NAMALWA (cell line): ENCODE results near the gene DDC.

Experiments used
- DNase-seq: peaks from one replicate; pipeline ENCODE4 v3.0.0-alpha.2; 2015; ENCODE audit warnings: low spot score

DDC gene

DNA sequence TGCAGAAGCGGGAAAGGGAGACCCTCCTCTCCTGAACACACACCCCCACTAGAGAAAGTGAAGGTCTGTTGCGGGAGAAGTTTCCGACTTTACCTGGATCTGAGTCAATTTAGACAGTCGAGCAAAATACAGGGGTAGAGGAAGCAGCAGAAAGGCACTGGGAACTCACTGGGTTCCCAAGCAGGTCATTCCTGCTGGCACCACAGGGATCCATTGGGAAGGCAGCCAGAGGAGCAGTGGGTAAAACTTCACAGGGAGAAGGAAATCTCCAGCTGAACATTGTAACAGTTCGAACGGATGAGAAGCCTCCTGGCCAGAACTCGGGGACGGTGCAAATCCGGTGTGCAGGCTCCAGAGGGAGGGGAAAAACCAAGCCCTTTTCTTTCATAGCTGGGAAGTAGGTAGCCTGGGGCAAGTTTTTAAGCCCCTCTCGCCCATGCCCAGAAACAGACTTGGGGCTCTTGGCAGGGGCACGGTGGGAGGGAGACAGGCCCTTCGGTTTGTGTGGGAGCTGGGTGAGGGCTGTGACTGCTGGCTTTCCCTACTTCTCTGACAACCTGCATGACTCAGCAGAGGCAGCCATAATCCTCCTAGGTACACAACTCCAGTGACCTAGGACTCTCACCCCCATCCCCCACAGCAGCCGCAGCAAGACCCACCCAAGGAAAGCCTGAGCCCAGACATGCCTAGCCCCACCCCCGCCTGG lies 51.9 kb downstream of the DDC start:
- DNase-seq = no peak

DNA sequence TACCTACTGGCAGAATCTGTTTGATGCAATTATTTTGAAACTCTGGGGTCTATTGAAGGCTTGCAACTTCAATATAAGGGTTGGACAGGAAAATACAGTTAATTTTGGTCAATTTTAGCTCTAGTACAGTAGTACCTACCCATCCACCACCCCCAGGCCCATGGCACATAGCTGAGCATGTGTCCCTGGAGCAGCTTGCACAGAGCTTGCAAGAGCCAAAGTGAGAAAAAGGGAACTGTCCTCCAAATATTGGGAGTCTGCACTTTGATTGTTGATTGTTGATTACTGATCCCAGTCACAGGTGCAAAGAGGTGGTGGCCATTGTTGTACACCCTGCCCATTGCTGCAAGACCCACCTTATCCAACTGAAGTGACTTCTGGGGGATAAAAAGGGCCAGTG lies 52.8 kb downstream of the DDC start:
- no peak for DNase-seq

DNA sequence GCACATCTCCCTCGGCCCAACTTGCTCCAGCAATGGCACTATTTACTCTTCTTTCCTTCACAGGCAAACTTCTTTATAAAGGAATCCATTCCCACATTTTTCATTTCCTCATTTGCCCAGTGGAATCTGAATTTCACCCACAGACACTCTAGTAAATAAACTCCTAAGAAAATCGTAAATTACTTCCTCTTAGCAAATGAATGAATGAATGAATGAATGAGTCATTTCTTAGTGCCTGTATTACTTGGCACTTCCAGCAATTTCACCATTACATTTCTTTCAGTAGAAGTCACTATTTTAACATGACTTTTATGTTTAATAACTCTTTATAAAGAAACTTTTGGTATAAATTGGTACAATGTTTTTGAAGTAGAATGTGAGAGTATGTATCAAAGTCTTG lies 55.7 kb downstream of the DDC start:
- no peak for DNase-seq

DNA sequence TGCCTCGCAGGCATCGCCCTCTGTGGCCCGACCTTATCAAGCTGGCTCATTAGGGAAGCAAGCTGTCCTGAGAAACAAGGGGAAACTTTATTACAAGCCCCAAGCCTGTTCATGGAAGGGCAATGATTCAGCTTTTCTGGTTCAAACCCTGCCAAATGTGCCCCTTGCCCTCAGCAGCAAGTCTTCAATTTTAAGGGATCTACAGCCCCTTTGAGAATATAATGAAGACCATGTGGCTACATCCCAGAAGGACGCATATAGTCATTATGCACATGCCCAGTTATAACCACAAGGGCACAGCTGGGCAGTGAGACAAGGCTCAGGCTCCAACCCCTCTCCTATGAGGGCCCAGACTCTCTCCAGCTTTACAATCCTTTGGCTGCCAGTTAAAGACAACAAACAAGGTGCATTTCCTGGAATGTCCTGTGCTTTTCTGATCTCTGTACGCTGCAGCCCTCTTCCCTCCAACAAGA lies 56.7 kb downstream of the DDC start:
- DNase-seq = no peak

DNA sequence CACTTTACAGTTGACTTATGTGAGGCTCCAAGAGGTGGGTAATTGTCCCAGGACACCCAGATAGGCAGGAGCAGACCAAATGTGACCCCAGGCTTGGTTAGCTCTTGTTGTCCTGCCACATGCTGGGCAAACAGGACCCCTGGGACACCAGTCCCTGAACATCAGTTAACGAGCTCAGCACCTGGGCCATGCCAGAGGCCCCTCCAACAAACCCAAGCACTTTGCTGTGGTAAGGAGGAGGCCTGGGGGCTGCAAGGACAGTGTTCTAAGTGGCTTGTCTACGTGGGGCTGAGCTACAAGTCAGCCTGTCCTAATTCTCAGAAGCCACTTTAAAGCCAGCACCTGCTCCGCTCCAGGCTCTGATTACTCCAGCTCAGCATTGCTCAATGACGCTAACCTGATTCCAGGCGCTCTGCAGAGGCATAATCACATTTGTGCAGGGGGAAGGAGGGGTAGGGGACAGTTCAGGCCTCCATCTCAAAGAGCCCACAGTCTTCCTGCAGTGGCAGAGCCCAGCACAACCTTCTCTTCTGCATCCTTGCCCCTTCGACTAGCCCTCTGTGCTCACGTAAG lies 57.2 kb downstream of the DDC start:
- no peak for DNase-seq

DNA sequence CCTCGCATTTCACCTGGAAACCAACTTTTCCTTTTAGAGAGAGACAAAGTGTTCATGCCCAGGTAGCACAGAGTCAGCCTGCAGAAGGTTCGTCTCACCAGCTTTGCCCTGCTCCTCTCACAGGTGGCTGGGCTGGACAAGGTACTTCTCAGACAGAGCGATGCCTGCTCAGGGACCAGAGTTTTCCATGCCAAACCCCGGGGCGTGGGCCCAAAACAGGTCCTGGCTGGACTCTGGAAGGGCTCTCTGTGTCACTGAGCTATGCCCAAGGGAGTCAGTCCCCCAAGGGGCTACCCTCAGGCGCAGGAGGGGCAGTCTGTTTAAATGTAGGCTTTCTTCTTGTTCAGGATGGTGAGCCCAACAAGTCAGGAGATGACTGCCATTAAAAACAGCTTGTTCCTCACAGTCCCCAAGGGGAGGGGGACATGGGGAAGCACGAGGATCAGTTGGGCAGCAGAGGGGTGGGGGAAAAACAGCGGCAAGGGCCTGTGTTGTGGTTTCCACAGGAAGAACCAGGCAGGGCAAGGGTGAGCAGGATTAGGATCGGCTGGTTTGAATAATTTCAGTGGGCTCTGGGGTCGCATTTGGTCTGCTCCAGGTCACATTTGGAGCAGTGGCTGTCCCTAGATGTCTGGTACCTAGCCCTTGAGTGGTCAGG lies 59.5 kb downstream of the DDC start:
- DNase-seq = no peak

DNA sequence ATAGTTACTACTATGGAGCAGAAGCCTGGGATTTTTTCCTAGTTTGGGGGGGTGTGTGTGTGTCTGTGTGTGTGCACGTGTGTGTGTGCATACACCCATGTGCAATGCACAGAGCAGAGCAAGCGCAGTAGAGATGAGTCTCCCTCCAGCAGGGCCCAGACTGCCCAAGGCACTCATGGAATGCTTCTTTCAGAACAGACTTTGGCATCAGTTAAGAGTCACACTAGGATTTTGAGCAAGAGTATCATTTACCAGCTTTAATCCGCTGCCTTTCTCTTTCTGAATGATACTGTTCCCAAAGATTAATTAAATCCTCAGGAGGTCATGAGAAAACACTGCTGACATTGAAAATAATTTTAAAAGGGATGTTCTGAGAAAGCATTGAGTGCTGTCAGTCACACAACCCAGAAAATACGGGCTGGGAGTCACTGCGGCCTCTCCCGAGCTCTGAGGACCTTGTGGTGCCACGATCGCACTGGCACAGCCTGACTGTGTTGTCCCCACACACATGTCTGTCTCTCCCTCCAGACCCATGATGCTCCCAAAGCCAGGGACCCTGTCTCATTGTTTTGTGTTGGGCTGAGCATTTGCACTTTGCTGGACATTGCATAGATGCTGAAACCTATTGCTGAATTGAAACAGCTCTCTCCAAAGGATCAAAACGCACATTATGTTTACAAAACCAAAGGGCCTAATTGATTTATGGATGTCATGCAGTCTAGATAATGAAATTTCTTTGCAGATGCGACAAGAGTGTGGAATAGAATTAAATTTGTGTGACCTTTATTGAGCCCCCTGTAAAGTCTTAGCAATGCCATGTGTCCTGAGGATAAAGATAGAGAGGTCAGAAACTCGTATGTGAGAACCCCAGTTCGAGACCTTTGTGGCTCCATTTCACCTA lies 60.3 kb downstream of the DDC start:
- no peak for DNase-seq

DNA sequence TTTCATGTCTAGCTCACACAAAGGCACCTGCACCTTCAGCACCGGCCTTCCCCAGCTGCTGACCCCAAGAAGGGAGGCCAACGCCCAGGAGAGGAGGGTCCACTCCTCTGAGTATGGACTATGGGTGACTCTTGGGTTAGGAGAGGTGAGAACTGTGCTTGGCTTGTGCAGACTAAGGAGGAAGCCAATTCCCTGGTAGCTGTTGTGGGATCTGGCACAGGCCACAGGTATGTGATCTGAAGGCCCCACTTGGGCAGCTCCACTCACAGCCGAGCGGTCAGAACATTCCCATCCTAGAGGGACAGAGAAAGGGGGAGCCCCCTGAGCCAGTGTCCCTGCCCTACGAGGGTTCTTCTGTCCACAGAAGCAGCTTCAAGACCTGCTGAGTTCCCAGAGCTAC lies 62.3 kb downstream of the DDC start:
- DNase-seq = no peak

DNA sequence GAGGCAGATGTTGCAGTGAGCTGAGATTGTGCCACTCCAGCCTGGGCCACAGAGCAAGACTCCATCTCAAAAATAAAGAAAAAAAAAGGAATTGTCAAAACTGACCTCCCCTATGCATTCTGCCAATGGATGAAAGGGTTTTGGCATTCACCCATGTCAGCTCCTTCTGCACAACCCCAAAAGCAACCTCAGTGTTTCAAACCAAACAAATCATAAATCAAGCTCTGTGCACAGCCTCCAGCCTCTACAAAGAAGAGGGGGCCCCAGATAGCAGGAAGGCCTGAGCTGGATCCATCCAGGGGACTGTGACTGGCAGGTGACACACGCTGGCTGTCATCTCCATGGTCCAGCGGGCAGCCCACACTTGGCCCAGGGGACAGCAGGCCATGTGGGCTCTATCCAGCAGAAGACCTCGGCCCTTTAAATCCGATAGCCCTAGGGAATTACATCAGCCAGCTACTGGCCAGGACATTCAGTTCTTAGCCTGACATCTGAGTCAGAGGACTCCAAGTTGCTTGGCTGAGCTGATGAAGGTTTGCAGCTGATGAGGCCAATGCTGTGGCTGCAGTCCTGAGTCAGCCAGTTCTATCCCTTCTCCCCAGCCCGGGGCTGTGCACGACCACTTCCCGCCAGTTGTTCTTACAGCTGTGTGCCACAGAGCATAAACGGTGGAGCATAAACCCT lies 63.1 kb downstream of the DDC start:
- no peak for DNase-seq

DNA sequence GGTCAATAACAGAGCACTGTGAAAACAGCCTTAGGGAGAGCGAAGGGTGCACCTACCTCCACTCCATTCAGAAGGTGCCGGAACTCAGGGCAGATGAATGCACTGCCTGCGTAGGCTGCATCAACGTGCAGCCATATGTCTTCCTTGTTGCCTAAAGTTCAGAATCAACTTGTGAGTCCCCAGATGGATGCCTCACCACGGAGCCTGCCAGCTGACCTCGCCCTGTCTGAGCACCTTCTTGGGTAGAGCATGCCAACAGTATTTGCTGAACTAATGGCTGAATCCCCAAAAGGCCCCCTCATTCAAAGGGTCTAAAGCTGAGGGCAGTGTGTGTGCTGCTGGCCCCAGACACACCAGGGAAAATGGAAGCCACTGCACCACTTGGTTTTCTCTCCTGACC lies 66.1 kb downstream of the DDC start:
- no peak for DNase-seq

DNA sequence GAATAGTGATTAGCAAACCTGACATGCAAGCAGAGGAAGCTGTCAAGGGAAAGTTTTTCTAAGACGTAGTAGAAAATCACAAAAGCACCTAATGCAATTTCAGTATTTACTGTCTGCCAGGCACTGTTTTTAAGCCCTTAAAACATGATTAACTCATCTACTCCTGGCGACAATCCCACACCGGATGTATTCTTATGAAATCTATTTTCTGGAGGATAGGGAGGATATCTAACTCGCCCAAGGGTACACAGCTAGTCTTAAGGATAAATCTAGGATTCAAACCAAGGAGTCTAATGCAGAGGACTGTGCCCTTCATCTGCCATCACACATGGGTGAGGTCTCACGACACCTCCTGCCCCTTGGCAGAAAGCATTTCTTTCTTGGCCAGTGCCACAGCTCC lies 67.2 kb downstream of the DDC start:
- no peak for DNase-seq

DNA sequence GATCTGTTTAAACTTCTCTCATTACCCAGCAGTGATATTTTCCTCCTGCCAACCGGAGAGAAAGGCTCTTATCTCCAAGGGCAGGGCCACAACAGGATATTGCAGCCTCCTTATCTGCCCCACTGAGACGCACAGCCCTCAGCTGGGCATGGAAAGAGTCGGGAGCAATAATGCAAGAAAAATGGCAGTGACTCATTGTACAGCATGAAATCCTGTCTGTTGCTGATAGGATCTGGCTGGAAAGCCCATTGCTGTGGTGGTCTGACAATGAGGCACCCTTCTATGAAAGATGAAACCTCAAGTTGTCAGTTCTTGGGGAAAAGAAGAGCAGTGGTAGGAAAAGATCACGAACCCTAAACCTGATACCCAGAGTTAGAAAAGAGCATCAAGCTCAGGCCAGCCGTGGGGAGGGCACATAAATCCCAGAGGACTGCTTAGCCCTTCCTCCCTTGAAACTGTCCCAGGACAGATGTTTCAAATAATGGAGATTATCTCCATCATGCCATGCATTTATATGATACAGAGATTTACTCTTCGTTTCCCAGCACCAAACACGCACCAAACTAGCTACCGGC lies 68.0 kb downstream of the DDC start:
- no peak for DNase-seq

DNA sequence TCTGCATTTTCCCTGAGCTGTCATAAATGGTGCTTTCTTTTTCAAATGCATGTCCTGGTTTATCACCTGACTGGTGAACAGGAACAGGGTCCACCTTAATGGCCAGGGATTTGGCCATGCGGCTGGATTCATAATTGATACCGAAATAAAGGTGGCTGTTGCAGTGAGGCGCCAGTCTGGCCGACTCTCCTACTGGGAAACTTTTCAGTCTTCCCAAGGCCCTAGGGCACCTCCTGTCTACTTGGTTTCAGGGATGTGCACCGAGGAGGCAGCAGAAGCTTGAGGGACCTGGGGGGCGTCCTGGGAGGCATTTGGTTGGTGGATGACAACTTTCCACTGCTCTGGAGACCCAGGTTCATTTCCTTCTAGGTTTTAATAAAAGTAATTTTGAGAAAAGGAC lies 68.6 kb downstream of the DDC start:
- no peak for DNase-seq

DNA sequence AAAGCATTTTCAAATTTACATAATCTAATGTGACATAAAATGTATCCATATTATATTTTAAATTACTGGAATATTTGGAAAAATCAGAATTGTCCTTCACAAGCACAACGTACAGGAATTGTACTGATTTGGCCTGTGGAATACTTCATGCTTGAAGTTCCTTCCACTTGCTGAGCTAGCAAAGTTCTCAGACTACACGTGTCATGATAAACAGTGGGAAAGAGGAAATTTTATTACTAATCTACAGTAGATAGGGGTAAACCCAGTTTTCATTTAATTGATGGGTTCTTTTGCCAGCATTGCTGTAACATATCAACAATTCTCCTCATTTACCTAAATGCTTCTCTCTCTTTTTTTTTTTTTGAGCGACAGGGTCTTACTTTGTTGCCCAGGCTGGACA lies 69.5 kb downstream of the DDC start:
- no peak for DNase-seq

DNA sequence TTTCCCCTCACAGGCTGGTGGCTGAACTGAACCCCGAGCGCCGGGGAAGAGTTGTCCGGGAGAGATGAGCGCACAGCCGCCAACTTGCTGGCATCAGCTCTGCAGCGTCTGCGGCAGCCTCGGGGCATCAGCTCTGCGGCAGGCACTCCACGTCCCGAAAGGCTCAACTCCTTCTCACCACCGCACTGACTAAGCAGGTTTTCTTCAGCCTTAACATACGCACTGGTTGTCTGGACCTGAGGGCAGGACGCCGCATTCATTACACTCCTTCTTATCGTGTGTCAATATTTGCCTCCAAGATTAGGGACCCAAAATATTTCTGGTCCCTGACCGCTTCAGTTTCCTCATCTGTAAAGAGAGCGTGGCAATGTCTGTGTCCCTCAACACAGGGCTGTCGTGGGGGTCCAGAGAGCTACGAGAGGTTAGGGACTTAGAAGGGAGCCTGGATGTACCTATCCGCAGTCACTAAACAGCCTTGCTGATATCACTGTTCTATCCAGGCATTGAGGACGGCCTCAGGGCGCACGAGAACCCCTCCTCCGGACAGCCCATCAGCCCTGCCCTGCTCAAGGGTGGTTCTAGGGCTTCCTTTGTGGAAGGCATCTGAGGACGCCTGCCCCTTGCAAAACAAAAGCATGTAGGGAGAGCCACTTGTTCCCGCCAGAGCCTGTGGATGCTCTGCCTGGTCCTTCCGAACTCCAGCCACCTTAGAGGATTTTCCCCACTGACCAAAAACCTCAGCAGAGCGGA lies 72.3 kb downstream of the DDC start:
- no peak for DNase-seq

DNA sequence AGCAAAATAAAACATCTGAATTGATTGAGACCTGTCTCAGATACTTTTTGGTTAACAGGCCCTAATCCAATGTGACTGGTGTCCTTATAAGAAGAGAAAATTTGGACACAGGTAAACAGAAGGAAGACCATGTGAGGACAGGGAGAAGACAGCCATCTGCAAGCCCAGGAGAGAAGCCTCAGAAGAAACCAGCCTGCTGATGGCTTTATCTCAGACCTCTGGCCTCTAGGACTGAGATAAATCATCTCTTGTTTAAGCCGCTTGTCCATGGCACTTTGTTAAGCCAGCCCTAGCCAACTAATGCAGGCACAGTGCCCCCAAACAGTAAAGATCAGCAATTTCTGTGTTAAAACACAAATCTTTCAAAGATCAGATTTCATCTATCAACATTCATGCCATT lies 73.3 kb downstream of the DDC start:
- no peak for DNase-seq

DNA sequence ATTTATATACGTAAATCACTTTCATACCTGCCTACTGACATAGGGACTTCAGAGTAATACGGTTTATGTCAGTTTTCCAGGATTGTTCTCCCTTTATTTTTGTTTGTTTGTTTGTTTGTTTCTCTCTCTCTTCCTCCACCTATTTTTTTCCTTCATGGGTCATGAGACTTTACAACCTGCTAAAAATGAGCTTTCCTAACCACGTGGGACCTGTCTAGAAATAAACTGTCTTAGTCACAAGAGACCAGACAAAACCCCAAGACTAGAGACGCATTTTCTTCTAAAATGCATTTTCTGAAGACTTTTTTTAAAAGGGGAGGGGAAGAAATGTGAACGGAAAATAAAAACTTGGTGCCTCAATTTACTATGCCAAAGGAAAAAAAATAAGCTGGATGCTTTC lies 74.0 kb downstream of the DDC start:
- DNase-seq = no peak

DNA sequence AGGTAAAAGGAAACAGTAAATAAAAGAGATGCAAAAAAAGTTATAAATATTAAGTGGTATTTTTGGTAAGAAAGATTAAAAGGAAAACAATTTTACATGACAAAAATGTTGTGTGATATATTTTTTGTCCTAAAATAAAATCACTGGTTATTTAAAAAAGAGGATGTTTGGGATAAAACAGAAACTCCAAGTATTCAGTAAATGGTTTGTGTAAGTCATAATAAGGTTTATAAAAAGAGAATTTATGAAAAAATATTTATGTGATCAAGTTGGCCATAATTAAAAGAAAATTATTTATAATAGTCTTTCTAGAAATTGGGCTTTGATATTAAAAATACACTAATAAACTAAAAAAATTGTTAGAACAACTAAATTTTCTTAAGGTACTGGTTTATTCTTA lies 76.8 kb downstream of the DDC start:
- no peak for DNase-seq

DNA sequence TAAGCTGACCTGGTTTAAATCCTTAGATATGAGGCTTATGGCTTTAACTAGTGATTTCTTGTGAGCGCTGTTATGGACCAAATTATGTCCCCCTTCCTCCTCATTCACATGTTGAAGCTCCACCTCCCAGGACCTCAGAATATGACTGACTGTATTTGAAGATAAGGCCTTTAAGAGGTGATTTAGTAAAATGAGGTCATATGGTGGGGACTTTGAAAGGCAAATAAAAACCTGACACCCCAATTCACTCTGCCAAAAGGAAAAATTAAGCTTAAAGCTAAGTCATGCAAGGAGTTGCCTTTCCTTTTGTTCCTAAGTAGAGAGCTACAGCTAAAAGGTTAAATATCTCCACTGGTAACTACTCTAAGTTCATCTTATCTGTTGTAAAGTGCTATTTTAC lies 78.7 kb downstream of the DDC start:
- DNase-seq = no peak

DNA sequence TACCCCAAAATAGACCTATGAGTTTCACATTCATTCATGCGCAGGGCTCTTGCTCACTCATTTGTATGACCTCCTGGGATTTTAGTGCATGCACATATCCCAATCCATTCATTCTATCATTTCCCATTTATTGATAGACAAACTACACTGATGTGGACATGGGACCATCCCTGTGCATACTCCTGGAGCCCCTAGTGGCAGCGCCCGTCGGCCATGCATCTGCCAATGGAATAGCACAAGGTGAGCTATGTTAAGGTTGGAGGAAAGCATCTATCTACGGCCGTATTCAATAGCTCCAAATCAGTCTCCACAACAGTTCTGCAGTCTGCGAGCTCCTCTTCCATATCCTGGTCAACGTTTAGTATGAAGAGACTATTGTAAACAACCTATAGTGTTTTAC lies 83.3 kb downstream of the DDC start:
- no peak for DNase-seq

DNA sequence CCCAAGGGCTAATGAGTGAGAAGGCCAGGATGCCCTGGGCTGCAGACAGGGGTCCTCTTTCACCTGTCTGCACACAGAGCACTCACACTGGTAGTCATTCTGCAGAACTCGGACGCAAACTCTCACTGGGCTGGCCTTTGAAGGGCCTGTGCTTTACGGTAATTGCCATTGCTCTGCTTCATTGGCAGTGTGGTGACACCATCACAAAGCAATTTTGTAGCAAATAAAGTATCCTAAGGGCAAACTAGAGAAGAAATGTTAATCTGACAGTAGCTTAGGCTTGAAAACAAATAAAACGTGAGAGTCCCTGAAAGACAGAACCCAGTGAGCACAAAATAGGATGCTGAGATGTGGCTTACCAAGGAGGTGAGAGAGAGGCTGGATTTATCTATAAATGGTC lies 84.4 kb downstream of the DDC start:
- DNase-seq = no peak
